Iris pigment epithelial cell (primary cell): Measurements from ENCODE around the gene ASPRV1.
"Not testable (repeated sequence)": the region's sequence is repeated elsewhere in the genome, so short reads cannot be mapped to it uniquely, and the experiment has no call there.

ENCODE experiments used
- DNase-seq: peaks from one replicate; pipeline ENCODE4 v3.0.0-alpha.2; 2011; ENCODE audit warnings: low read depth

The ASPRV1 gene

DNA sequence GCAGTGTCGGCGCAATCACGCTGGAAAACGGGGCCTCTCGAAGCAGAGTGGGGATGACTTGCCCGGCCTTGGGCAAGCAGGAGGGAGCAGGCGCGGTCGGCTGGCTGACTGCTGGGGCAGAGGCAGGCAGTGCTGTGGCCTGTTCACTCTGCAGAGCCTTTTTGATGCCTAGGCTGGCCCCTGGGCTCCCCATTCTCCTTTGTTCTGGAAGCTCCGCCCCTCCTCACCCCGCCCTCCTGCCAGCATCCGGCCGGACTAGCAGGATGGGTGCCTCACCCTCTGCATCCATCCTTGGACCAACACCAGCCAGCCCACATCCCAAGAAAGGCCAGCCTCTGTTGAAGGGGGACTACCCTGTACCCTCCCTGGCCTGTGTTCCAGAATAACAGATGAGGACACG lies at the start of gene ASPRV1:
Gene ASPRV1, minus strand, starts transcription at position 136 of the 400 bp plus-strand sequence. CDS start 195 bp downstream, outside the sequence.
- no peak for DNase-seq

GRCh38 chr2:70010576-70011111 lies 49.2 kb upstream of the ASPRV1 start:
- DNase-seq: no peak

- DNase-seq: no peak
Observed at GRCh38 chr2:70009762-70010575, 48.5 kb upstream of the ASPRV1 start.

DNA sequence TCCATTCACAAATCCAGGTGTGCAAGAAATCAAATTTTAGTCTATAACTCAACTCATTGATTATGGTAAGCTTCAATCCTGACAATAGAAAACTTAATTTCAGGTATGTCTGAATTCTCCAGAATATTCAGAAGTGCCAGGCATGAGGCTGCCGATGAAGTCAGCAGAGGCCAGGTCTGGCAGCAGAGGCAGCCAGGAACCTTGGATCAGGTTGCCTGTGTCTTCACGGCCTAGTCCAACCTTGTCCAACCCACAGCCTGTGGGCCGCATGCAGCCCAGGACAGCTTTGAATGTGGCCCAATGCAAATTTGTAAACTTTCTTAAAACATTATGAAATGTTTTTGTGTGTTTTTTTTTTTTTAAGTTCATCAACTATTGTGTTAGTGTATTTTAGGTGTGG lies 46.9 kb upstream of the ASPRV1 start:
- DNase-seq: no peak

GRCh38 chr2:70007151-70007550 lies 45.7 kb upstream of the ASPRV1 start:
- DNase-seq: no peak

GRCh38 chr2:70006447-70006784 lies 45.0 kb upstream of the ASPRV1 start:
- no peak for DNase-seq

DNA sequence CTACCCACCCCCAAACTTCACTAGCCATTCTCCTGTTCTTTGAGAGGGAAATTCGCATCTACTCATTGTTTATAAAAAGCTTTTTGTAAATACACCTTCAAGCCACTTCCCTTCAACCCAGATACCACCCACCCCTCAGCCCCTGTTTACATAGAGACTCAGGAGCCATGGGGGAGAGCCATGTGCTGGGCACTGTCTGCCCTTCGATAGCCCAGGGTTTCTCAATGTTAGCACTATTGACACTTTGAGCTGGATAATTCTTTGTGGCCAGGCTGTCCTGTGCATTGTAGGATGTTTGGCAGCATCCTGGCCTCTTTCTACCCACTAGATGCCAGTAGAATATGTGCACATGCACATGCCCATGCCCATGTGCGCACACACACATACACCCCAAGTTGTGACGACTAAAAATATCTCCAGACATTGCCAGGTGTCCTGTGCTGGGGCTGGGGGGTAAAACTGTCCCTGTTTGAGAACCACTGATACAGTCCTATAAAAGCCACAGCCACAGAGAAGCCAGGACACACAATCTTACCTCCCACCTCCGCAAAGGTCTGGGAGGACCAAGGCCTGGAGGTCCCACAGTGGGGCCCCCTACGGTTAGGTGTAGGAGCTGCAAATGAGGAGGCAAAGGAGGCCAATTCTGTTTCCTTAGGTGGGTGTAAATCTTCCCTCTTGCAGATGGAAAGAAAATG lies 44.5 kb upstream of the ASPRV1 start:
- no peak for DNase-seq

DNA sequence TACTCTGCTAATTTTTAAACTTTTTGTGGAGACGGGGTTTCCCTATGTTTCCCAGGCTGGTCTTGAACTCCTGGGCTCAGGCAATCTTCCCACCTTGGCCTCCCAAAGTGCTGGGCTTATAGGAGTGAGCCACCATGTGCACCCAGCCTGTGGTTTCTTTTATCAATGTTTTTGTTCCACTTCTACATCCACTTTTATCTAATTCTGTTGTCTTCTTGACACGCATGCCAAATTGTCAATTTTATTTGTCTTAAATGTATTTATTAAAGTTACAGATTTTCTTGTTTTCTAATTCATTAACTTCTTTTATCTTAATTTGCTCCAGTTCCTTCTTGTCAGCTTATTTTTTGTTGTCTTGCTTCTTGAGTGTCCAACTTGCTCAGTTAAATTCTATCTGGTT lies 43.8 kb upstream of the ASPRV1 start:
- no peak for DNase-seq

DNA sequence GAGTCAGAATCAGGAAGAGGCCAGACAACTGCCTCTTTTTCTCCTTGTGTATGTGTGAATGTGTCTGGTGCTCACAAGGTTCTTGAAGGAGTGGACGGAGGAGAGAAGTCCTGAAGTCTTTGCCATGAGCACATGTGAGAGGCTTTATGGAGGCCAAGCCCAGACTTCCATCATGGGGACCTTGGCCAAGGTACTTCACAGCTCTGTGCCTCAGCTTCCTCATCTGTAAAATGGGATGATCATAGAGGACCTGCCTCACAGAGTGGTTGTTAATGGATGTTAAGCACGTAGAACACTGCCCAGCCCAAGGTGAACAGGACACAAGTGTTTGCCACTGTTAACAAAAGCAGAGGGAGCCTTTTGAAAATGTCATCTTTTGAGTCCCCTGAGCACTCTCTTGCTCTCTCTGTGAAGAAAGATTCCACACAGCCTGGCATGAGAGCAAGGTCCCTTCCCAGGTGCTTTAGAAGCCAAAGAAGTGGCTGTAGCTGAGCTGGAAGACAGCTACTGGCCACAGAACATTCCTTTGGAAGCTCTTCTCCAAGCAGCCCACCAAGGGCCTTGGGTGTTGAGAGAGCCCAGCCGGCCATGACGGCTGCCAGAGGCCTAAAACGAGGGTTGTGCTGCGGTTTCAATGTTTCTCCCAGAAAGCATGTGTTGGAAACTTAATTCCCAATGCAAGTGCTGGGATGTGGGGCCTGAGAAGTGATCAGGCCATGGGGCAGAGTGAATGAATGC lies 41.8 kb upstream of the ASPRV1 start:
- DNase-seq: no peak

- DNase-seq: no peak
Observed at GRCh38 chr2:70002241-70002899, 40.9 kb upstream of the ASPRV1 start.

- DNase-seq: not testable (repeated sequence)
Observed at GRCh38 chr2:70000529-70000928, 39.1 kb upstream of the ASPRV1 start.

- no peak for DNase-seq
Observed at GRCh38 chr2:69998761-69999160, 37.3 kb upstream of the ASPRV1 start.

- DNase-seq: peak; percentile 39
Observed at GRCh38 chr2:69997015-69997830, 35.8 kb upstream of the ASPRV1 start.

DNA sequence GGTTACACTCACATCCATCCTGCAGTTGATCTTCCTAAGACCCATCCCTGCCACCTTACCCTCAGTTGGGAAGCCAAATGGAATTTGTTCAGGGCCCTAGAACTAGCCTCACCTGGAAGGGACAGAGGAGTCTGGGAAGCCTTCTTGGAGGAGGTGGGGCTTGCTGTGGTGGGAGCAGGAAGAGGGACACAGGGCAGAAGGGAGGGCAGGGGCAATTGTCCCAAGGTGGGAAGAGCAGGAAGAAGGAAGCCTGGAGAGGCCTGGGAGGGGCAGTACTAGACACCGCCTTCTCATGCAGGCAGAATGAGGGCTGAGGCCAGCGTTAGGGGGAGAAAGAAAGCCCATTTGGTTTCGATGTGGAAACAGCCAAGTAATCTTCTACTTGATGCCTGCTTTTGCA lies 34.1 kb upstream of the ASPRV1 start:
- no peak for DNase-seq

- no peak for DNase-seq
Observed at GRCh38 chr2:69994166-69994565, 32.7 kb upstream of the ASPRV1 start.

GRCh38 chr2:69993708-69994107 lies 32.3 kb upstream of the ASPRV1 start:
- DNase-seq: no peak

DNA sequence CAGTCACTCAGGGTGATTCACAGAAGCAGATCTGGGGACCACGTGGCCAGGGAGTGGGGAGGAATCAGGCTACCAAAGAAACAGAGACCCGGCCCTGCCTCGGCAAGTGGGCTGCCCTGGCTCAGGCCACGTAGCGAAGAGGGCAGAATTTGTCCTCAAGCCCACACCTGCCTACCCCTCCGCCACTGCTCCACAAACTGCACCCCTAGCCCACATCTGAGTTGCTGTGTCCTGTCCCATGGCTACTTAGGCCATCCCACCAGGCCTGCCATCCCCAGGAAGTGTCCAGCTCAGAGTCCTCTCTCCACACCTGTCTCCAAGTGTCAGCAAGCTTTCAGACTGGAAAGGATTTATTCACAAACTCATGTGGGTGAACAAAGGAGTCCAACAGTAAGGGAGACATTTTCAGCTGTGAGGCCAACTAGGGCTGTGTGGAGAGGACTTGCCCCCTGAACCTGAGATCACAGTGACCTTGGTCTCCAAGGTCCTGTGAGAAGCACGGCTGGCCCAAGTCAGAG lies 31.7 kb upstream of the ASPRV1 start:
- DNase-seq: no peak

GRCh38 chr2:69992310-69993047 lies 31.0 kb upstream of the ASPRV1 start:
- no peak for DNase-seq

- no peak for DNase-seq
Observed at GRCh38 chr2:69989441-69990105, 28.1 kb upstream of the ASPRV1 start.

DNA sequence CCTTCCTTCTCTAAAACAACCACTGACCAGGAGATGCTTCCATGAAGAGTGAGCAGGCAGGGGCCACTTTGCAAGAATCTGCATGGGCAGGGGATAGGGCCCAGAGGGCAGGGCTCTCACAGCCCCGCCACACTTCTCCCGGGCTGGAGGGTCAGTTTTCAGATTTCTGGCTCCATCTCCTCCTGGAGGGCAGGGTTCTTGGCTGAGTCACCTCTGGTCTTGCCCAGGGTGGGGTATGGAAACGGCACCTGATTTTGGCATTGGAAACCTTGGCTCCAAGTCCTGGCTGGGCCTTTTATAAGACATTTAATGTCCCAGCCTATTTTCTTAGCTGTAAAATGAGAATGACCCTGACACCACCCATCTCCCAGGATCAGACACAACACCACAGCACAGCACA lies 27.6 kb upstream of the ASPRV1 start:
- no peak for DNase-seq
